Panc1 (cell line): Measurements from ENCODE around the gene HOATZ.

Experiments
- POLR2AphosphoS5 ChIP-seq: IDR thresholded peaks from 2 replicates; pipeline ENCODE4 v1.6.1; 2012; ENCODE audit warnings: mild to moderate bottlenecking, low read depth, low read length, moderate library complexity
- SIN3A ChIP-seq: IDR thresholded peaks from 2 replicates; pipeline ENCODE4 v1.6.1; 2012; ENCODE audit warnings: low read depth, mild to moderate bottlenecking, low read length, moderate library complexity, borderline replicate concordance; ENCODE audit not compliant: insufficient read depth
- TCF7L2 ChIP-seq: IDR thresholded peaks from 2 replicates; pipeline ENCODE4 v1.6.1; 2011; ENCODE audit warnings: mild to moderate bottlenecking, low read depth, low read length, inconsistent platforms
- TF ChIP-seq, protein P1 (sequence below): fragments of 450-650 bp; IDR thresholded peaks from 2 replicates; pipeline ENCODE4 v1.5.1; 2017; ENCODE audit warnings: mild to moderate bottlenecking
- TF ChIP-seq, protein P2 (sequence below), 2 experiments: IDR thresholded peaks; 2 replicates each; pipeline ENCODE4 v1.6.1; 2011 to 2012; ENCODE audit warnings: low read depth in 2 of 2, control low read depth in 1 of 2, low read length in 1 of 2, mild to moderate bottlenecking in 1 of 2, moderate library complexity in 1 of 2; ENCODE audit not compliant: insufficient read depth in 1 of 2

DNA sequence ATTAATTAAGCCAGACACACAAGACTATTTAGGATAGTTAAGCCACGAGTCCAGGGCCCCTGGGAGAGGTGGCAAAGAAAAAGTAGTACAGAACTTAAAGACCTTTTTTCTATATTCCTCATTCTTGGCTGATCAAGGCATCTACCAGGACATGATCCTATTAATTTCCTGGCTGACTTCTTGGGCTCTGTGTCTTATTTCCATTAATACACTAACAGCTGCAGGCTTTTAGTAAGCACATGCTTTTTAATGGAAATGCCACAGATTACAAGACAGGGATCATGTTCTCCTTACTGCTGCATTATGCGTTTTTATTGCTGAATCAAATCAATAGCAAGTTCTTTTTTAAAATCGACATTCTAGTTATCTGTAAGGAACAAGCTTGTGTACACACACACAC is 37.6 kb upstream of the HOATZ start:
- TF ChIP-seq POLR2AphosphoS5: no peak
- TF ChIP-seq, protein P1, sequence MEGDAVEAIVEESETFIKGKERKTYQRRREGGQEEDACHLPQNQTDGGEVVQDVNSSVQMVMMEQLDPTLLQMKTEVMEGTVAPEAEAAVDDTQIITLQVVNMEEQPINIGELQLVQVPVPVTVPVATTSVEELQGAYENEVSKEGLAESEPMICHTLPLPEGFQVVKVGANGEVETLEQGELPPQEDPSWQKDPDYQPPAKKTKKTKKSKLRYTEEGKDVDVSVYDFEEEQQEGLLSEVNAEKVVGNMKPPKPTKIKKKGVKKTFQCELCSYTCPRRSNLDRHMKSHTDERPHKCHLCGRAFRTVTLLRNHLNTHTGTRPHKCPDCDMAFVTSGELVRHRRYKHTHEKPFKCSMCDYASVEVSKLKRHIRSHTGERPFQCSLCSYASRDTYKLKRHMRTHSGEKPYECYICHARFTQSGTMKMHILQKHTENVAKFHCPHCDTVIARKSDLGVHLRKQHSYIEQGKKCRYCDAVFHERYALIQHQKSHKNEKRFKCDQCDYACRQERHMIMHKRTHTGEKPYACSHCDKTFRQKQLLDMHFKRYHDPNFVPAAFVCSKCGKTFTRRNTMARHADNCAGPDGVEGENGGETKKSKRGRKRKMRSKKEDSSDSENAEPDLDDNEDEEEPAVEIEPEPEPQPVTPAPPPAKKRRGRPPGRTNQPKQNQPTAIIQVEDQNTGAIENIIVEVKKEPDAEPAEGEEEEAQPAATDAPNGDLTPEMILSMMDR: no peak
- TF ChIP-seq SIN3A: no peak
- TF ChIP-seq, protein P2, sequence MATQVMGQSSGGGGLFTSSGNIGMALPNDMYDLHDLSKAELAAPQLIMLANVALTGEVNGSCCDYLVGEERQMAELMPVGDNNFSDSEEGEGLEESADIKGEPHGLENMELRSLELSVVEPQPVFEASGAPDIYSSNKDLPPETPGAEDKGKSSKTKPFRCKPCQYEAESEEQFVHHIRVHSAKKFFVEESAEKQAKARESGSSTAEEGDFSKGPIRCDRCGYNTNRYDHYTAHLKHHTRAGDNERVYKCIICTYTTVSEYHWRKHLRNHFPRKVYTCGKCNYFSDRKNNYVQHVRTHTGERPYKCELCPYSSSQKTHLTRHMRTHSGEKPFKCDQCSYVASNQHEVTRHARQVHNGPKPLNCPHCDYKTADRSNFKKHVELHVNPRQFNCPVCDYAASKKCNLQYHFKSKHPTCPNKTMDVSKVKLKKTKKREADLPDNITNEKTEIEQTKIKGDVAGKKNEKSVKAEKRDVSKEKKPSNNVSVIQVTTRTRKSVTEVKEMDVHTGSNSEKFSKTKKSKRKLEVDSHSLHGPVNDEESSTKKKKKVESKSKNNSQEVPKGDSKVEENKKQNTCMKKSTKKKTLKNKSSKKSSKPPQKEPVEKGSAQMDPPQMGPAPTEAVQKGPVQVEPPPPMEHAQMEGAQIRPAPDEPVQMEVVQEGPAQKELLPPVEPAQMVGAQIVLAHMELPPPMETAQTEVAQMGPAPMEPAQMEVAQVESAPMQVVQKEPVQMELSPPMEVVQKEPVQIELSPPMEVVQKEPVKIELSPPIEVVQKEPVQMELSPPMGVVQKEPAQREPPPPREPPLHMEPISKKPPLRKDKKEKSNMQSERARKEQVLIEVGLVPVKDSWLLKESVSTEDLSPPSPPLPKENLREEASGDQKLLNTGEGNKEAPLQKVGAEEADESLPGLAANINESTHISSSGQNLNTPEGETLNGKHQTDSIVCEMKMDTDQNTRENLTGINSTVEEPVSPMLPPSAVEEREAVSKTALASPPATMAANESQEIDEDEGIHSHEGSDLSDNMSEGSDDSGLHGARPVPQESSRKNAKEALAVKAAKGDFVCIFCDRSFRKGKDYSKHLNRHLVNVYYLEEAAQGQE (IDR thresholded peaks at IDR 0.05; ENCODE audit: insufficient read depth in 1 of 2, low read depth in 2 of 2, low read length in 1 of 2): no peak
- no peak for TF ChIP-seq TCF7L2
